ENCODE results near the gene TMEM147. TPM values are rescaled to one million over a fixed set of nuclear protein-coding genes. Genes with fewer than 3 reads are reported as not detected.
"Not testable (repeated sequence)": the region's sequence is repeated elsewhere in the genome, so short reads cannot be mapped to it uniquely, and the experiment has no call there.

Gene TMEM147
- polyA plus RNA-seq, 3 donors from 2014 or later: 117 to 184 (median 151) TPM

GRCh38 chr19:35566738-35567137, 21.3 kb downstream of the TMEM147 start:
- H3K27ac Mint-ChIP-seq: no peak overlapping the region
- H3K4me3 Mint-ChIP-seq: no peak overlapping the region
- H3K9me3 Mint-ChIP-seq: no peaks in the 10 kb centered on the region
- DNase-seq: no peak
- H3K4me1 Mint-ChIP-seq: no peaks in the 10 kb centered on the region
- H3K36me3 Mint-ChIP-seq: no peaks in the 10 kb centered on the region
- H3K27me3 Mint-ChIP-seq (ENCODE audit: low read depth in 3 of 3): peaks cover 2 to 8% (median 6%) of the 10 kb centered on the region in 3 donors

GRCh38 chr19:35569281-35569781, 23.9 kb downstream of the TMEM147 start:
- no peak for DNase-seq
- no peaks in the 10 kb centered on the region for H3K36me3 Mint-ChIP-seq
- H3K27ac Mint-ChIP-seq: no peak overlapping the region
- peaks cover 4 to 15% (median 6%) of the 10 kb centered on the region in 3 donors for H3K27me3 Mint-ChIP-seq (ENCODE audit: low read depth in 3 of 3)
- no peaks in the 10 kb centered on the region for H3K4me1 Mint-ChIP-seq
- H3K4me3 Mint-ChIP-seq: no peak overlapping the region
- H3K9me3 Mint-ChIP-seq: peaks cover 0 to 3% (median 0%) of the 10 kb centered on the region in 6 donors

- peaks cover 5 to 11% (median 9%) of the 10 kb centered on the region in 3 donors for H3K36me3 Mint-ChIP-seq
- peaks cover 8 to 20% (median 18%) of the 10 kb centered on the region in 6 donors for H3K9me3 Mint-ChIP-seq
- H3K4me3 Mint-ChIP-seq: no peak overlapping the region
- H3K4me1 Mint-ChIP-seq: no peaks in the 10 kb centered on the region
- peaks cover 9 to 13% (median 11%) of the 10 kb centered on the region in 3 donors for H3K27me3 Mint-ChIP-seq (ENCODE audit: low read depth in 3 of 3)
- no peak for DNase-seq
- H3K27ac Mint-ChIP-seq: no peak overlapping the region
These were observed 26.1 kb downstream of the TMEM147 start for GRCh38 chr19:35571406-35571965.

GRCh38 chr19:35577918-35578317, 32.5 kb downstream of the TMEM147 start:
- Mint-ChIP-seq H3K27ac (no peak overlapping the region), H3K27me3 (ENCODE audit: low read depth in 3 of 3) (peaks cover 5 to 12% (median 11%) of the 10 kb centered on the region in 3 donors), H3K4me3 (no peak overlapping the region), H3K4me1 (no peaks in the 10 kb centered on the region), H3K9me3 (peaks cover 17 to 36% (median 28%) of the 10 kb centered on the region in 6 donors), H3K36me3 (peaks cover 5 to 22% (median 15%) of the 10 kb centered on the region in 3 donors)
- no peak for DNase-seq

- no peak overlapping the region for H3K4me3 Mint-ChIP-seq
- H3K9me3 Mint-ChIP-seq: peaks cover 17 to 36% (median 28%) of the 10 kb centered on the region in 6 donors
- H3K36me3 Mint-ChIP-seq: peaks cover 5 to 22% (median 15%) of the 10 kb centered on the region in 3 donors
- H3K27ac Mint-ChIP-seq: no peak overlapping the region
- peaks cover 5 to 12% (median 6%) of the 10 kb centered on the region in 3 donors for H3K27me3 Mint-ChIP-seq (ENCODE audit: low read depth in 3 of 3)
- no peak for DNase-seq
- no peaks in the 10 kb centered on the region for H3K4me1 Mint-ChIP-seq
These were observed 33.3 kb downstream of the TMEM147 start for GRCh38 chr19:35578707-35579106.

GRCh38 chr19:35582760-35583159, 37.3 kb downstream of the TMEM147 start:
- Mint-ChIP-seq H3K27ac (no peak overlapping the region), H3K4me1 (no peaks in the 10 kb centered on the region), H3K4me3 (no peak overlapping the region), H3K36me3 (peaks cover 0 to 2% (median 0%) of the 10 kb centered on the region in 3 donors), H3K9me3 (peaks cover 0 to 6% (median 2%) of the 10 kb centered on the region in 6 donors), H3K27me3 (ENCODE audit: low read depth in 3 of 3) (peaks cover 2 to 9% (median 2%) of the 10 kb centered on the region in 3 donors)
- no peak for DNase-seq

- Mint-ChIP-seq H3K4me1 (no peaks in the 10 kb centered on the region), H3K27me3 (ENCODE audit: low read depth in 3 of 3) (peaks cover 0 to 9% (median 2%) of the 10 kb centered on the region in 3 donors), H3K27ac (no peak within 1 kb of the TSS), H3K9me3 (no peaks in the 10 kb centered on the region), H3K4me3 (no peak within 1 kb of the TSS), H3K36me3 (no peaks in the 10 kb centered on the region)
- DNase-seq: no peak
These were observed 40.4 kb downstream of the TMEM147 start, which contains the start of gene PMIS2 for GRCh38 chr19:35585848-35586247. TSS of gene PMIS2 (plus strand) at chr19:35586173. CDS start at chr19:35586260, 87 bp downstream.

- no peak overlapping the region for H3K27ac Mint-ChIP-seq
- H3K4me3 Mint-ChIP-seq: no peak overlapping the region
- H3K36me3 Mint-ChIP-seq: no peaks in the 10 kb centered on the region
- no peak for DNase-seq
- H3K27me3 Mint-ChIP-seq (ENCODE audit: low read depth in 3 of 3): peaks cover 0 to 7% (median 2%) of the 10 kb centered on the region in 3 donors
- H3K9me3 Mint-ChIP-seq: no peaks in the 10 kb centered on the region
- H3K4me1 Mint-ChIP-seq: no peaks in the 10 kb centered on the region
These were observed 41.9 kb downstream of the TMEM147 start for GRCh38 chr19:35587321-35587720.

GRCh38 chr19:35590875-35591274, 45.4 kb downstream of the TMEM147 start:
- DNase-seq: no peak
- H3K4me3 Mint-ChIP-seq: no peak overlapping the region
- H3K27ac Mint-ChIP-seq: no peak overlapping the region
- H3K27me3 Mint-ChIP-seq (ENCODE audit: low read depth in 3 of 3): peaks cover 0 to 4% (median 3%) of the 10 kb centered on the region in 3 donors
- H3K36me3 Mint-ChIP-seq: no peaks in the 10 kb centered on the region
- no peaks in the 10 kb centered on the region for H3K4me1 Mint-ChIP-seq
- H3K9me3 Mint-ChIP-seq: no peaks in the 10 kb centered on the region

- H3K4me1 Mint-ChIP-seq: no peaks in the 10 kb centered on the region
- no peak overlapping the region for H3K4me3 Mint-ChIP-seq
- no peaks in the 10 kb centered on the region for H3K36me3 Mint-ChIP-seq
- no peak overlapping the region for H3K27ac Mint-ChIP-seq
- H3K27me3 Mint-ChIP-seq (ENCODE audit: low read depth in 3 of 3): peaks cover 2 to 4% (median 2%) of the 10 kb centered on the region in 3 donors
- no peaks in the 10 kb centered on the region for H3K9me3 Mint-ChIP-seq
- peak in 2 of 3 donors; percentile 12 to 23 for DNase-seq
These were observed 46.8 kb downstream of the TMEM147 start for GRCh38 chr19:35592226-35592625.

- not testable (repeated sequence) for H3K27me3 Mint-ChIP-seq (ENCODE audit: low read depth in 3 of 3); H3K36me3 Mint-ChIP-seq; DNase-seq; H3K9me3 Mint-ChIP-seq; H3K27ac Mint-ChIP-seq; H3K4me1 Mint-ChIP-seq; H3K4me3 Mint-ChIP-seq
These were observed 49.6 kb downstream of the TMEM147 start for GRCh38 chr19:35595026-35595425.

GRCh38 chr19:35595928-35596327, 50.5 kb downstream of the TMEM147 start:
- Mint-ChIP-seq H3K4me3 (no peak overlapping the region), H3K27me3 (ENCODE audit: low read depth in 3 of 3) (peaks cover 2 to 11% (median 6%) of the 10 kb centered on the region in 3 donors), H3K4me1 (no peaks in the 10 kb centered on the region), H3K27ac (no peak overlapping the region), H3K36me3 (no peaks in the 10 kb centered on the region), H3K9me3 (no peaks in the 10 kb centered on the region)
- DNase-seq: no peak

- Mint-ChIP-seq H3K27me3 (ENCODE audit: low read depth in 3 of 3) (peaks cover 2 to 11% (median 6%) of the 10 kb centered on the region in 3 donors), H3K9me3 (no peaks in the 10 kb centered on the region), H3K4me1 (no peaks in the 10 kb centered on the region), H3K27ac (peak overlapping the region in 1 of 6 donors; percentile 6), H3K4me3 (no peak overlapping the region), H3K36me3 (no peaks in the 10 kb centered on the region)
- DNase-seq: peak in 1 of 3 donors; percentile 12
These were observed 51.1 kb downstream of the TMEM147 start for GRCh38 chr19:35596366-35596999.
